Naive thymus-derived CD8-positive, alpha-beta T cell (primary cell): Measurements from ENCODE around the gene AXIN1. TPM values are rescaled to one million over a fixed set of nuclear protein-coding genes. Genes with fewer than 3 reads are reported as not detected.
A peak's percentile ranks its signal among the peaks of the same experiment; 100 is the strongest.
"Not testable (repeated sequence)": the region's sequence is repeated elsewhere in the genome, so short reads cannot be mapped to it uniquely, and the experiment has no call there.

Experiments used
- ATAC-seq, 2 donors: fragments of 150-1000 bp; cut with Tn5 transposase in 1 of 2; sonication (Bioruptor Pico), chemical (Tn5 transposase) in 1 of 2; 1 replicate in 1 of 2; 2 replicates in 1 of 2; pipeline ENCODE4 v1.10.0; 2021; ENCODE audit warnings: mild to moderate bottlenecking in 2 of 2, moderate library complexity in 2 of 2
- POLR2A ChIA-PET: fragments of 350-600 bp; sonication (Branson Sonifier 250); formaldehyde crosslinking; loops from one replicate; lab custom pipeline; 2021; ENCODE audit warnings: antibody characterized with exemption; lab: Charles Lee
- DNase-seq, 10 donors: peaks; one replicate each; pipeline versions ENCODE4 v3.0.0 to v3.0.0-alpha.2; 2020 to 2022
- H3K27ac Mint-ChIP-seq, 10 donors: one replicate each; pipeline ENCODE4 v1.8.0; 2020 to 2022; ENCODE audit warnings: mild to moderate bottlenecking in 10 of 10, mixed read lengths in 10 of 10, moderate library complexity in 4 of 10, inconsistent platforms in 1 of 10
- H3K27me3 Mint-ChIP-seq, 5 donors: one replicate each; pipeline ENCODE4 v1.8.0; 2021 to 2022; ENCODE audit warnings: mixed read lengths in 5 of 5
- H3K36me3 Mint-ChIP-seq, 3 donors: one replicate each; pipeline ENCODE4 v1.8.0; 2020 to 2022; ENCODE audit warnings: mixed read lengths in 3 of 3, mild to moderate bottlenecking in 2 of 3, inconsistent platforms in 1 of 3
- H3K4me1 Mint-ChIP-seq, 4 donors: one replicate each; pipeline ENCODE4 v1.8.0; 2021 to 2022; ENCODE audit warnings: mixed read lengths in 4 of 4
- H3K4me3 Mint-ChIP-seq, 10 donors: one replicate each; pipeline ENCODE4 v1.8.0; 2020 to 2022; ENCODE audit warnings: mild to moderate bottlenecking in 10 of 10, mixed read lengths in 10 of 10, moderate library complexity in 6 of 10, inconsistent platforms in 1 of 10
- H3K9me3 Mint-ChIP-seq, 9 donors: one replicate each; pipeline ENCODE4 v1.8.0; 2020 to 2022; ENCODE audit warnings: mixed read lengths in 9 of 9, mild to moderate bottlenecking in 3 of 9, inconsistent platforms in 1 of 9, moderate library complexity in 1 of 9
- polyA plus RNA-seq, 3 donors: library from polyadenylated mRNA; unstranded; fragments of 300-500 nt; fragmentation: Illumina TruSeq; gene quantifications; one replicate each; pipeline ENCODE4 v1.2.3, GENCODE V29; 2021
- total RNA-seq, 8 experiments: library from RNA in 2 of 8; stranded (reverse) in 2 of 8; gene quantifications; one replicate each; pipeline ENCODE4 v1.2.3 and lab custom pipeline; 2021 to 2026

The AXIN1 gene
- total and polyA plus RNA-seq, 5 experiments from 2014 or later: 1.6 to 44.0 (median 4.1) TPM

- H3K9me3 Mint-ChIP-seq, H3K4me3 Mint-ChIP-seq, H3K27me3 Mint-ChIP-seq, POLR2A ChIA-PET, DNase-seq, ATAC-seq, H3K4me1 Mint-ChIP-seq: not testable (repeated sequence)
- peak overlapping the region in 1 of 10 donors; percentile 12 for H3K27ac Mint-ChIP-seq
- H3K36me3 Mint-ChIP-seq: peaks cover 0 to 14% (median 1%) of the 10 kb centered on the region in 3 donors
Measured at GRCh38 chr16:267562-267961, 85.0 kb downstream of the AXIN1 start.

DNA sequence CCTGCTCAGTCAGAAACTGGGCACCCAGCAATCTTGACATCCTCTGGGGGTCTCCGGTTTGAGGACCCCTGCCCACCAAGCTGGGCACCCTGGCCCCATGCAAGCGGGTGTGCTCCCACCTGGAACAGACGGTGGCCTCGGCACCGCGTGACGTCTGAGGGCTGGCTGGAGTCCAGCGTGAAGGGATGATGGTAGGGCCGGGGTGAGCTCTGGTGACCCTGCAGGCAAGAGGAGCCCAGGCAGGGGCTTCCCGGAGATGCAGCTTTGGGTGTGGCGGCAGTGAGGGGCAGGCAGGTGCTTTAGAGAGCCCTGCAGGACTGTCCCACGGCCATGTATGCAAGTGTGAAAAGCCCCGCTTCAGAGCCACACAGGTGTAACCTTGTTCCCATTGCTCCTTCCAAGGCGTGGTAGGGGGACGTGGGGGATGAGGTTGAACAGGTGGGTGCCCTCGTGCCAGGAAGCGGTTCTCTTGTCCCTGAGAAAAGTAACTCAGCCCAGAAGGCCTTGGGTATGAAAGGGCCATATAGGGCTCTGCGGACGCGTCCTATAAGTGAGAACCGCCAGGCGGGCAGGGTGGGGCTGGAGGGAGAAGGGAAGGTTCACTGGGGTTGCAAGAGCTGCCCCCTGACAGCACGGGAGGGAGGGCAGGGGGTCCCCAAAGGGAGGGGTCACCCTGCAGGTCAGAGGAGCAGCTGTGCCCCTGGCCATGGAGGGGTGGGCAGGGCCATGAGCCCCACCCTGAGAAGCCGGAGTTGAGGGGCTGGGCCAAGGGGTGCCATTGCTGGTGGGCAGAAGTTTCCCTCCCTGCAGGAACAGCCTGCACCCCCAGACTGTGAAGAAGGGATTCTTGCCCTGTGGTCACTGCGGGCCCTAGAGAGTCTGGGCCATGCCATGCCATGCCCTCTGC lies 86.0 kb downstream of the AXIN1 start:
- Mint-ChIP-seq H3K9me3 (no peaks in the 10 kb centered on the region), H3K36me3 (peaks cover 0 to 25% (median 6%) of the 10 kb centered on the region in 3 donors), H3K4me1 (peaks cover 0 to 6% (median under 1%) of the 10 kb centered on the region in 4 donors), H3K27ac (no peak overlapping the region), H3K4me3 (no peak overlapping the region), H3K27me3 (no peaks in the 10 kb centered on the region)
- POLR2A ChIA-PET: no interaction called here
- ATAC-seq (no peak), DNase-seq (no peak)

DNA sequence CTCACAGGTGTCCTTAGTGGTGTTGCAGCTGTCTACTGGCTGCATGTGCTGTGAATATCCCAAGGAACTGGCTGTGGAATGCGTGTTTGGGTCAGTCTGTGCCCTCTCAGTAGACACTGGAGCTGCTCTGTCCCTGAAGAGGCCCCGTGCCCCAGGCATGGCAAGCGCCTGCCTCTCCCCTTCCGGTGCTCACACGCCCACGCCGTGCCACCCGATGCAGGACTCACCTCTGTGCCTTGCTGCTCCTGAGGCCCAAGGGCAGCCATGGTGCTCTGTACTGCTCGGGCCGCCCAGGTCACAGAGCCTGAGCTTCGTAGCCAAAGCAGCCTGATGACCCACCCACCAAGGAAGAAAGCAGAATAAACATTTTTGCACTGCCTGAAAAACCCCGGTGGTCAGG lies 86.8 kb downstream of the AXIN1 start:
- Mint-ChIP-seq H3K4me1 (peaks cover 0 to 6% (median under 1%) of the 10 kb centered on the region in 4 donors), H3K4me3 (no peak overlapping the region), H3K9me3 (no peaks in the 10 kb centered on the region), H3K36me3 (peaks cover 0 to 33% (median 6%) of the 10 kb centered on the region in 3 donors), H3K27ac (no peak overlapping the region), H3K27me3 (no peaks in the 10 kb centered on the region)
- ATAC-seq (no peak), DNase-seq (no peak)
- POLR2A ChIA-PET: no interaction called here

GRCh38 chr16:265002-265529 lies 87.5 kb downstream of the AXIN1 start:
- POLR2A ChIA-PET: interaction anchor here (1.8 kb wide), 1 partner anchor 137 kb away, joined by 4 read pairs; the partner anchor contains the start of gene DECR2
- Mint-ChIP-seq H3K4me1 (peaks cover 0 to 6% (median under 1%) of the 10 kb centered on the region in 4 donors), H3K9me3 (no peaks in the 10 kb centered on the region), H3K36me3 (peaks cover 0 to 38% (median 8%) of the 10 kb centered on the region in 3 donors), H3K4me3 (no peak overlapping the region), H3K27ac (no peak overlapping the region), H3K27me3 (no peaks in the 10 kb centered on the region)
- ATAC-seq (no peak), DNase-seq (no peak)

- DNase-seq (no peak), ATAC-seq (no peak)
- POLR2A ChIA-PET: interaction anchor here (1.8 kb wide), 1 partner anchor 137 kb away, joined by 4 read pairs; the partner anchor contains the start of gene DECR2
- Mint-ChIP-seq H3K27ac (no peak overlapping the region), H3K27me3 (no peaks in the 10 kb centered on the region), H3K4me1 (peaks cover 0 to 6% (median under 1%) of the 10 kb centered on the region in 4 donors), H3K9me3 (no peaks in the 10 kb centered on the region), H3K36me3 (peaks cover 0 to 39% (median 8%) of the 10 kb centered on the region in 3 donors), H3K4me3 (no peak overlapping the region)
Measured at GRCh38 chr16:264440-264951, 88.0 kb downstream of the AXIN1 start.

GRCh38 chr16:263944-264343 lies 88.6 kb downstream of the AXIN1 start:
- H3K36me3 Mint-ChIP-seq: peaks cover 0 to 45% (median 8%) of the 10 kb centered on the region in 3 donors
- no peak overlapping the region for H3K27ac Mint-ChIP-seq
- no peak overlapping the region for H3K4me3 Mint-ChIP-seq
- ATAC-seq: no peak
- no peaks in the 10 kb centered on the region for H3K9me3 Mint-ChIP-seq
- no peaks in the 10 kb centered on the region for H3K27me3 Mint-ChIP-seq
- peaks cover 0 to 6% (median 3%) of the 10 kb centered on the region in 4 donors for H3K4me1 Mint-ChIP-seq
- POLR2A ChIA-PET: interaction anchor here (1.4 to 1.8 kb wide), 2 partner anchors 138 to 161 kb away, joined by 4 read pairs; partner anchors contain the start of gene DECR2
- DNase-seq: no peak

- Mint-ChIP-seq H3K27ac (no peak overlapping the region), H3K36me3 (peaks cover 0 to 47% (median 8%) of the 10 kb centered on the region in 3 donors), H3K27me3 (no peaks in the 10 kb centered on the region), H3K9me3 (no peaks in the 10 kb centered on the region), H3K4me3 (no peak overlapping the region), H3K4me1 (peaks cover 0 to 6% (median 3%) of the 10 kb centered on the region in 4 donors)
- no peak for DNase-seq
- ATAC-seq: no peak
- POLR2A ChIA-PET: interaction anchor here (1.4 to 1.8 kb wide), 2 partner anchors 138 to 161 kb away, joined by 4 read pairs; partner anchors contain the start of gene DECR2
Measured at GRCh38 chr16:263182-263774, 89.2 kb downstream of the AXIN1 start.

GRCh38 chr16:262121-262745 lies 90.3 kb downstream of the AXIN1 start:
- DNase-seq (no peak), ATAC-seq (no peak)
- Mint-ChIP-seq H3K27ac (peak overlapping the region in 2 of 10 donors; percentile 67 to 82), H3K9me3 (no peaks in the 10 kb centered on the region), H3K4me3 (no peak overlapping the region), H3K27me3 (no peaks in the 10 kb centered on the region), H3K4me1 (peaks cover 0 to 4% (median 1%) of the 10 kb centered on the region in 4 donors), H3K36me3 (peaks cover 0 to 55% (median 8%) of the 10 kb centered on the region in 3 donors)
- POLR2A ChIA-PET: interaction anchor here (0.6 kb wide), 1 partner anchor 10 kb away, joined by 3 read pairs; no protein-coding TSS in a partner anchor

GRCh38 chr16:261031-261691 lies 91.4 kb downstream of the AXIN1 start:
- Mint-ChIP-seq H3K27me3 (no peaks in the 10 kb centered on the region), H3K9me3 (no peaks in the 10 kb centered on the region), H3K27ac (no peak overlapping the region), H3K4me1 (peaks cover 0 to 4% (median under 1%) of the 10 kb centered on the region in 4 donors), H3K4me3 (no peak overlapping the region), H3K36me3 (peaks cover 0 to 62% (median 8%) of the 10 kb centered on the region in 3 donors)
- DNase-seq (no peak), ATAC-seq (no peak)
- POLR2A ChIA-PET: no interaction called here

- H3K27me3 Mint-ChIP-seq: no peaks in the 10 kb centered on the region
- ATAC-seq: no peak
- no peak overlapping the region for H3K27ac Mint-ChIP-seq
- H3K36me3 Mint-ChIP-seq: peaks cover 0 to 69% (median 12%) of the 10 kb centered on the region in 3 donors
- POLR2A ChIA-PET: no interaction called here
- peaks cover 0 to 8% (median 4%) of the 10 kb centered on the region in 4 donors for H3K4me1 Mint-ChIP-seq
- H3K4me3 Mint-ChIP-seq: no peak overlapping the region
- DNase-seq: no peak
- H3K9me3 Mint-ChIP-seq: no peaks in the 10 kb centered on the region
Measured at GRCh38 chr16:260326-260725, 92.2 kb downstream of the AXIN1 start.

- Mint-ChIP-seq H3K27ac (no peak overlapping the region), H3K4me1 (peaks cover 0 to 8% (median 4%) of the 10 kb centered on the region in 4 donors), H3K36me3 (peaks cover 0 to 73% (median 12%) of the 10 kb centered on the region in 3 donors), H3K27me3 (no peaks in the 10 kb centered on the region), H3K9me3 (no peaks in the 10 kb centered on the region), H3K4me3 (no peak overlapping the region)
- ATAC-seq (no peak), DNase-seq (no peak)
- POLR2A ChIA-PET: no interaction called here
Measured at GRCh38 chr16:259814-260253, 92.7 kb downstream of the AXIN1 start.
